A673 (cell line): ENCODE data around the gene ZHX3. TPM values are rescaled to one million over a fixed set of nuclear protein-coding genes. Genes with fewer than 3 reads are reported as not detected.

Experiments used
- BruUV-seq: library from RNA; stranded (reverse); fragments of 400-500 nt; replicated peaks from 2 replicates; lab custom pipeline; 2021; lab: Mats Ljungman, UMichigan
- CTCF ChIA-PET: fragments of 300-600 bp; sonication (Branson Sonifier 250); formaldehyde crosslinking; loops from one replicate; lab custom pipeline; 2022; ENCODE audit warnings: antibody characterized with exemption; lab: Charles Lee
- POLR2A ChIA-PET: fragments of 300-600 bp; sonication (Branson Sonifier 250); formaldehyde crosslinking; loops from one replicate; lab custom pipeline; 2022; ENCODE audit warnings: antibody characterized with exemption; ENCODE audit not compliant: low non-redundant PET; lab: Charles Lee
- DNase-seq: peaks from one replicate; pipeline ENCODE4 v3.0.0-alpha.2; 2015; ENCODE audit warnings: low spot score
- H3K27ac ChIP-seq: fragments of 200-600 bp; sonication (generic); 2 replicates; pipeline ENCODE4 v1.5.1; 2016; ENCODE audit warnings: mixed run types, low read depth, mild to moderate bottlenecking, mixed read lengths, antibody characterized with exemption, low read length; ENCODE audit not compliant: poor library complexity, severe bottlenecking
- H3K27me3 ChIP-seq: fragments of 200-600 bp; sonication (generic); replicated peaks from 2 replicates; pipeline ENCODE4 v1.6.1; 2017; ENCODE audit warnings: mixed run types, low read depth, mild to moderate bottlenecking, mixed read lengths, antibody characterized with exemption, low read length; ENCODE audit not compliant: insufficient read depth, poor library complexity
- H3K36me3 ChIP-seq: fragments of 200-600 bp; sonication (generic); 2 replicates; pipeline ENCODE4 v1.6.1; 2016; ENCODE audit warnings: mixed run types, mild to moderate bottlenecking, mixed read lengths, antibody characterized with exemption, low read length; ENCODE audit not compliant: insufficient read depth, poor library complexity, severe bottlenecking
- H3K4me1 ChIP-seq: fragments of 200-600 bp; sonication (generic); 2 replicates; pipeline ENCODE4 v1.6.1; 2017; ENCODE audit warnings: mixed run types, mild to moderate bottlenecking, mixed read lengths, antibody characterized with exemption, low read length; ENCODE audit not compliant: insufficient read depth, poor library complexity, severe bottlenecking
- H3K4me3 ChIP-seq: fragments of 200-600 bp; sonication (generic); 2 replicates; pipeline ENCODE4 v1.5.1; 2016; ENCODE audit warnings: low read depth, mixed run types, mild to moderate bottlenecking, mixed read lengths, low read length; ENCODE audit not compliant: poor library complexity, severe bottlenecking
- H3K9me3 ChIP-seq: fragments of 200-600 bp; sonication (generic); 2 replicates; pipeline ENCODE4 v1.6.1; 2016; ENCODE audit warnings: mixed run types, low read depth, mild to moderate bottlenecking, mixed read lengths, antibody characterized with exemption, low read length; ENCODE audit not compliant: poor library complexity, severe bottlenecking
- CTCF ChIP-seq: fragments of 300-800, 200-600 bp; sonication (generic); conservative IDR thresholded peaks from 2 replicates; pipeline ENCODE4 v1.5.1; 2017; ENCODE audit warnings: low read depth, mild to moderate bottlenecking, antibody characterized with exemption, low read length, moderate library complexity, mixed read lengths
- EZH2 ChIP-seq: fragments of 200-600 bp; sonication (generic); IDR thresholded peaks from 2 replicates; pipeline ENCODE4 v1.6.1; 2017; ENCODE audit warnings: borderline replicate concordance, low read depth, mild to moderate bottlenecking, mixed read lengths, antibody characterized with exemption, low read length; ENCODE audit not compliant: poor library complexity, severe bottlenecking
- intact Hi-C: fragments of 100-400 bp; cut with micrococcal nuclease; formaldehyde crosslinking; loops from one replicate; pipeline ENCODE4 v1.10.0; 2022; ENCODE audit not compliant: unreplicated experiment
- total RNA-seq: library from RNA; stranded (reverse); gene quantifications from 2 replicates; pipeline ENCODE4 v1.2.3, GENCODE V29; 2021

Gene ZHX3
- total RNA-seq, 1 experiment from 2014 or later, result 14.0 TPM

- CTCF ChIA-PET, result no interaction called here
- intact Hi-C loops, result no loop called here
- POLR2A ChIA-PET, result no interaction called here
- Histone ChIP-seq H3K4me3 (no peak overlapping the region), H3K9me3 (peaks cover 12% of the 10 kb centered on the region), H3K36me3 (no peaks in the 10 kb centered on the region), H3K4me1 (no peaks in the 10 kb centered on the region), H3K27ac (no peak overlapping the region), H3K27me3 (no peaks in the 10 kb centered on the region)
- TF ChIP-seq CTCF (no peak), EZH2 (no peak)
- no peak for DNase-seq
- no TSS peak for BruUV-seq
These were observed 120.8 kb downstream of the ZHX3 start for GRCh38 chr20:41196653-41197225.

- intact Hi-C loops, result no loop called here
- POLR2A ChIA-PET, result no interaction called here
- TF ChIP-seq CTCF, result no peak
- no peak for TF ChIP-seq EZH2
- Histone ChIP-seq H3K9me3 (no peaks in the 10 kb centered on the region), H3K27ac (no peak overlapping the region), H3K4me3 (no peak overlapping the region), H3K27me3 (no peaks in the 10 kb centered on the region), H3K36me3 (no peaks in the 10 kb centered on the region), H3K4me1 (no peaks in the 10 kb centered on the region)
- DNase-seq, result no peak
- BruUV-seq, result no TSS peak
- CTCF ChIA-PET, result no interaction called here
These were observed 125.0 kb downstream of the ZHX3 start for GRCh38 chr20:41192575-41192974.

GRCh38 chr20:41191562-41192500 lies 125.7 kb downstream of the ZHX3 start:
- no peaks in the 10 kb centered on the region for H3K27me3 ChIP-seq
- no peak overlapping the region for H3K4me3 ChIP-seq
- POLR2A ChIA-PET, result no interaction called here
- no peak for DNase-seq
- H3K4me1 ChIP-seq, result no peaks in the 10 kb centered on the region
- TF ChIP-seq CTCF (no peak), EZH2 (no peak)
- no TSS peak for BruUV-seq
- intact Hi-C loops, result no loop called here
- no peaks in the 10 kb centered on the region for H3K9me3 ChIP-seq
- no peak overlapping the region for H3K27ac ChIP-seq
- CTCF ChIA-PET, result no interaction called here
- no peaks in the 10 kb centered on the region for H3K36me3 ChIP-seq
